GM19468 (cell line): ENCODE data around the gene GATB.

ENCODE experiments used
- ATAC-seq: cut with Tn5 transposase; IDR thresholded peaks from one replicate; pipeline ENCODE4 v1.9.1; 2021; ENCODE audit warnings: mild to moderate bottlenecking, moderate library complexity, moderate number of reproducible peaks; ENCODE audit not compliant: unreplicated experiment; ENCODE audit errors: extremely low read depth

Gene GATB

DNA sequence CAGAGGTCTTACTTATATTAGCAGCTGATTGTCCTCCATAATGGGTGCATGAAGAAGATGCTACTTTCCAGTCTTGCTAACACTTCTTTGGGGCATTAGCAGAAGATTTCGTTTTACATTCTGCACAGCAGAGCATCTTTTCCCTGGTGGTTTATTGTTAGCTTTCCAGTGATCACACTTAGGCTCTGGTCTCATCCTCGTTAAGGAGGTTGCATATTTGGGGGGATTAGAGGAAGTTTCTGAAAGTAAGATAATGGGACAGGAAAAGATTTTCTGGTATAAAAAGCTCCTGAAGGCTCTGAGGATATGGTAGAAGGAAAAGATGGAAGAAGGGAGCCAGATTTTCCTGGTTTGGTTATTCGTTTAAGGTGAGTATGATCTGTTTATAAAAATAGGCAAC is 134.1 kb downstream of the GATB start:
- no peak for ATAC-seq

- no peak for ATAC-seq
Measured at GRCh38 chr4:151626228-151626627, 134.6 kb downstream of the GATB start.

- no peak for ATAC-seq
Measured at GRCh38 chr4:151624626-151625565, 135.9 kb downstream of the GATB start.
